ENCODE measurements around the gene NAGA. TPM values are rescaled to one million over a fixed set of nuclear protein-coding genes. Genes with fewer than 3 reads are reported as not detected.

NAGA gene
- total and polyA plus RNA-seq, 2 of the 4 experiments (the other 2 are of a cell fraction) = 34.3 to 44.8 TPM

DNA sequence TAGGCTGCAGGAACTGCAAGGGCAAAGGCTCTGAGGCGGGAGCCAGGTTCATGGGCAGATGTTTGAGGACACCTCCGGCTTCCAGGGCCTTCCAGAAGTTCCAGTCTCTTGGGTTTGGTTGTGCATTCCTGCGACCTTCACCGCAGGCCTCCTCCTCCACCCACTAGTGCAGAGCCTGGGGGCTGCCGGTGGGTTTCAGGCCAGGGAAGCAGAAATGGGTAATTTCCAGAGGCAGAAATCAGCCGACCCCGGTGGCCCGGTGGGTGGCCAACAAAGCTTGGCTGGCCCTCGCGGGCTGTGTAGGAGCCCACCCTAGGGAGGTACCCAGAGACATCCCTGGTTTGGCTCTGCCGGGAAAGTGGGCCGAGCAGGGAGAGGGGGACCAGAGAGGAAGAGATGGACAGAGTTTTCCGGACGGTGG lies 3.0 kb upstream of the NAGA start:
- peak overlapping the region; percentile 95 for H3K9ac ChIP-seq (ENCODE audit: low read depth, low read length)
- peak overlapping the region; percentile 96 for H4K5ac ChIP-seq (ENCODE audit: low read depth, low read length)
- intact Hi-C loops (cut with micrococcal nuclease) (no loop called here), dilution Hi-C loops (cut with HindIII; ENCODE audit: low sequenced_read_pairs, unreplicated experiment) (no loop called here), in situ Hi-C loops (cut with MboI; ENCODE audit: low sequenced_read_pairs) (no loop called here)
- peak overlapping the region; percentile 97 for H2AK9ac ChIP-seq (replicated peaks; ENCODE audit: low read depth, low read length, poor library complexity)
- no peaks in the 10 kb centered on the region for H3K27me3 ChIP-seq (ENCODE audit: control insufficient read depth, insufficient read depth, low read length)
- peaks cover 13% of the 10 kb centered on the region for H3K4me1 ChIP-seq (ENCODE audit: control insufficient read depth, insufficient read depth, low read length)
- peak overlapping the region; percentile 36; the same call in 1 of the 2 replicates for H2BK120ac ChIP-seq (ENCODE audit: low read depth, low read length)
- H3K18ac ChIP-seq (ENCODE audit: low read depth, low read length) = no peak overlapping the region; the same call in 1 of the 2 replicates
- H4K8ac ChIP-seq (ENCODE audit: low read depth in 2 of 2, low read length in 2 of 2) = peak overlapping the region; percentile 97
- H4K20me1 ChIP-seq (ENCODE audit: insufficient read depth, low read length) = 0 out of 2 replicates have a peak, but pooled peaks cover 4% of the 10 kb centered on the region
- no peak overlapping the region for H2BK15ac ChIP-seq (ENCODE audit: low read depth, low read length)
- peak overlapping the region; percentile 84 for H2BK5ac ChIP-seq (ENCODE audit: low read depth, low read length, poor library complexity, severe bottlenecking)
- H3K4ac ChIP-seq (ENCODE audit: low read depth, low read length) = peak overlapping the region; percentile 92
- POLR2A ChIA-PET (ENCODE audit: unreplicated experiment) = no interaction called here
- H3K79me1 ChIP-seq (ENCODE audit: low read depth in 1 of 2, low read length in 2 of 2) = peaks cover 15 to 53% of the 10 kb centered on the region in 2 experiments; a peak in 3 of 4 replicates
- no peaks in the 10 kb centered on the region for H3K9me3 ChIP-seq (ENCODE audit: control insufficient read depth, insufficient read depth, low read length)
- peak overlapping the region; percentile 56 for H2AK5ac ChIP-seq (ENCODE audit: low read depth, low read length)
- WGBS, 2 experiments (ENCODE audit: extremely low coverage in 2 of 2, insufficient read length in 1 of 2) = 60% methylated on average over 1 of the region's 14 CpGs; no CpG with 5 or more reads in 1 of the 2 experiments
- H4K91ac ChIP-seq (ENCODE audit: insufficient read depth, low read depth, low read length) = peak overlapping the region; percentile 88
- ATAC-seq (ENCODE audit: low read depth) (no peak), DNase-seq (no peak)
- CTCF ChIA-PET = no interaction called here
- no peak overlapping the region; the same call in 1 of the 2 replicates for H3K56ac ChIP-seq (ENCODE audit: extremely low read depth, insufficient read depth, low read length)
- H3K9me1 ChIP-seq (ENCODE audit: insufficient read depth, low read length) = peaks cover 15% of the 10 kb centered on the region; the same call in 1 of the 2 replicates
- peak overlapping the region; percentile 91; the same call in 1 of the 2 replicates for H3K14ac ChIP-seq (replicated peaks; ENCODE audit: low read depth, low read length)
- no peak for TF ChIP-seq CEBPB (IDR thresholded peaks at IDR 0.05; ENCODE audit: low read depth, low read length)
- TF ChIP-seq NFE2L2 (IDR thresholded peaks at IDR 0.05; ENCODE audit: low read depth, low read length) = no peak
- no peak for TF ChIP-seq MAZ (IDR thresholded peaks at IDR 0.05; ENCODE audit: borderline replicate concordance, low read depth, low read length)
- no peak for TF ChIP-seq RAD21 (IDR thresholded peaks at IDR 0.05; ENCODE audit: low read length)
- TF ChIP-seq, protein P1, sequence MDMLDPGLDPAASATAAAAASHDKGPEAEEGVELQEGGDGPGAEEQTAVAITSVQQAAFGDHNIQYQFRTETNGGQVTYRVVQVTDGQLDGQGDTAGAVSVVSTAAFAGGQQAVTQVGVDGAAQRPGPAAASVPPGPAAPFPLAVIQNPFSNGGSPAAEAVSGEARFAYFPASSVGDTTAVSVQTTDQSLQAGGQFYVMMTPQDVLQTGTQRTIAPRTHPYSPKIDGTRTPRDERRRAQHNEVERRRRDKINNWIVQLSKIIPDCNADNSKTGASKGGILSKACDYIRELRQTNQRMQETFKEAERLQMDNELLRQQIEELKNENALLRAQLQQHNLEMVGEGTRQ (IDR thresholded peaks at IDR 0.05; ENCODE audit: low read depth, low read length) = no peak
- TF ChIP-seq RCOR1 (IDR thresholded peaks at IDR 0.05; ENCODE audit: insufficient replicate concordance, low read length) = no peak
- no peak for TF ChIP-seq ELK1 (IDR thresholded peaks at IDR 0.05; ENCODE audit: borderline replicate concordance, low read depth, low read length)
- TF ChIP-seq RFX5 (IDR thresholded peaks at IDR 0.05; ENCODE audit: low read depth, low read length) = no peak
- no peak for TF ChIP-seq MXI1 (IDR thresholded peaks at IDR 0.05; ENCODE audit: borderline replicate concordance, low read depth, low read length)
- no peak for TF ChIP-seq POLR2A (IDR thresholded peaks at IDR 0.05; ENCODE audit: low read depth, low read length)
- TF ChIP-seq FOS (IDR thresholded peaks at IDR 0.05; ENCODE audit: low read depth, low read length) = no peak
- TF ChIP-seq, protein P2, sequence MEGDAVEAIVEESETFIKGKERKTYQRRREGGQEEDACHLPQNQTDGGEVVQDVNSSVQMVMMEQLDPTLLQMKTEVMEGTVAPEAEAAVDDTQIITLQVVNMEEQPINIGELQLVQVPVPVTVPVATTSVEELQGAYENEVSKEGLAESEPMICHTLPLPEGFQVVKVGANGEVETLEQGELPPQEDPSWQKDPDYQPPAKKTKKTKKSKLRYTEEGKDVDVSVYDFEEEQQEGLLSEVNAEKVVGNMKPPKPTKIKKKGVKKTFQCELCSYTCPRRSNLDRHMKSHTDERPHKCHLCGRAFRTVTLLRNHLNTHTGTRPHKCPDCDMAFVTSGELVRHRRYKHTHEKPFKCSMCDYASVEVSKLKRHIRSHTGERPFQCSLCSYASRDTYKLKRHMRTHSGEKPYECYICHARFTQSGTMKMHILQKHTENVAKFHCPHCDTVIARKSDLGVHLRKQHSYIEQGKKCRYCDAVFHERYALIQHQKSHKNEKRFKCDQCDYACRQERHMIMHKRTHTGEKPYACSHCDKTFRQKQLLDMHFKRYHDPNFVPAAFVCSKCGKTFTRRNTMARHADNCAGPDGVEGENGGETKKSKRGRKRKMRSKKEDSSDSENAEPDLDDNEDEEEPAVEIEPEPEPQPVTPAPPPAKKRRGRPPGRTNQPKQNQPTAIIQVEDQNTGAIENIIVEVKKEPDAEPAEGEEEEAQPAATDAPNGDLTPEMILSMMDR (conservative IDR thresholded peaks at IDR 0.05; ENCODE audit: low read depth, low read length) = no peak
- TF ChIP-seq SMC3 (IDR thresholded peaks at IDR 0.05; ENCODE audit: low read depth, low read length) = no peak
- no peak for TF ChIP-seq BHLHE40 (IDR thresholded peaks at IDR 0.05; ENCODE audit: low read depth, low read length)
- no peak for TF ChIP-seq MAFK (IDR thresholded peaks at IDR 0.05; ENCODE audit: low read depth, low read length)
- no peak for TF ChIP-seq CHD1 (IDR thresholded peaks at IDR 0.05; ENCODE audit: low read depth, low read length)
- no TSS peak for BruUV-seq (replicated peaks)
- peaks cover 11% of the 10 kb centered on the region for H3K36me3 ChIP-seq (ENCODE audit: control insufficient read depth, insufficient read depth, low read length)
- peak overlapping the region; percentile 84 for H3K27ac ChIP-seq (ENCODE audit: insufficient read depth, low read length)
- H3K23ac ChIP-seq (ENCODE audit: low read depth, low read length) = peak overlapping the region; percentile 17; the same call in 1 of the 2 replicates
- H2BK20ac ChIP-seq (ENCODE audit: low read depth, low read length) = no peak overlapping the region
- H2AFZ ChIP-seq (replicated peaks; ENCODE audit: low read length, poor library complexity) = peak overlapping the region; percentile 95
- H3K4me3 ChIP-seq (ENCODE audit: insufficient read depth, low read depth, low read length) = peak overlapping the region; percentile 84
- H3K4me2 ChIP-seq (ENCODE audit: low read depth, low read length) = peak overlapping the region; percentile 45
